GM18867 (cell line): ENCODE measurements around the gene C14orf93.
A peak's percentile ranks its signal among the peaks of the same experiment; 100 is the strongest.

ENCODE experiments used
- ATAC-seq: cut with Tn5 transposase; IDR thresholded peaks from one replicate; pipeline ENCODE4 v1.9.1; 2021; ENCODE audit warnings: mild to moderate bottlenecking, moderate library complexity; ENCODE audit not compliant: unreplicated experiment

Gene C14orf93

DNA sequence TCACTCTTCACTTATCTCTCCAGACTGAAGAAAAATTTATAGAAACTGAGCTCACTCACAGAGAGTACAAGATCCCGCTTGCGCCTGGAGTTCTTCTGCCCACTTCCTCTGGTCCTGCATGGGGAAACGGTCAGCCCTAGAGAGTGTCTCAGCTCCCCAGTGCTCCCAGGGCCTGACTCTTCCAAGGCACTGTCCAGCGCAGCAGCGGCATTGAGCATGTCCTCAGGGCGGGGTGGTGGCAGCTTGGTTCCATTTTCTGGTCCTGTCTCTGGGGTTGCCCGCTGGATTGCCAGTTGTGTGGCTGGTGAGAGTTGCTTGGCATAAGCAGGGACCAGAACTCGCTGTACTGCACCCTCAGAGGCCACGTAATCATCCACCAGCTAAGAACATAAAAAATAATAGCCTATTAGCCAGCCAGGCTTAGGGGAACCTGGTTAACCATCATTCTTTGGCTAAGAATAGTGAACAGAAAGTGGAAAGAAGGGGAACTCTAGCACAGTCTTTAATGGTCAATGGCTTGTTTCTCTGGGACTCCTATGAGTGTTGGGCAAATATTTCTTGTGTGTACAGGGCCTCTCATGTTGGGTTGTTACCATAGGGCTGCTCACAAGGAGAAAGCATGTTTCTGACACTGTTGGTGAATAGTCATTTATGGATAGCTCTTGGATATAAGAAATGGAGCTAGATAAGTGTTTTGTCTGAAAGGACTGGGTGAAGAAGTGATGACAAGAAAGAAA is 13.9 kb downstream of the C14orf93 start:
- no peak for ATAC-seq

DNA sequence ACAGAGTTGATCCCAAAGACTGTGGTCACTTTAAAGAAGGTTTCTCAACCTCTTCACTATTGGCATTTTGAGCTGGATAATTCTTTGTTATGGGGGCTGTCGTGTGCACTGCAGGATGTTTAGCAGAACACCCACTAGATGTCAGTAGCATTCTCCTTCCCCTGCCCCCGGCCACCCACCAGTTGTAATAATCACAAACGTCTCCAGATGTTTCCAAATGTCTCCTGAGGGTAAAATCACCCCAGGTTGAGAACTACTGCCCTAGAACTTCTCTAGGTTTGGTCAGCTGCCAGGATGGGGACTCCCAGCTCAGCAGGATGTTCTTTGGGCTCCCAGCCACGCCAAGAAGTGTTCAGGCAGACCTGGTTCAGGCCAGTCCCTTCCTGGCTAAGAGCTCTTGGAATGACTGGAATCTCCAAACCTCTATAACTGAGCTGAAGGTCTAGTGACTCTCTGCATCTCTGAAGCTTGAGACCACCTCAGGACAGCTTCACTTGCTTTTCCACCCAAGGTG is 15.1 kb downstream of the C14orf93 start:
- no peak for ATAC-seq

DNA sequence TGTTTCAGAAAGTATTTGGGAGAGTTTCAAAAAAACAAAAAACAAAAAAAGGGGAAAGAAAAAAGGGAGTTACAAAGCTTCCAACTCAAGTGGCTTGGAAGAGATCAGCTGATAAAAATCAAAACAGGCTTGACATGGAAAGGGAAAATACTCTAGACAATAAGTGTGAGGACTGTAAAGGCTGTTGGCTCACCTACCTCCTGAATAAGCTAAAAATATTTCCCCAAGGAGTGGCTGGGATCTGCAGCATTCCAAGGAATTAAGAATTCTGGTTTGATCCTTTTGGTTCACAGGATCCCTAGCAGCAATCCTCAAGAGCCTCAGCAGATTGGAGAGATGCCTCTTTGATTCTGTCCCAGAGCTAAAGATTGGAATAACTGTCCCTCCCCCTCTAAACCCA is 16.4 kb downstream of the C14orf93 start:
- ATAC-seq: no peak

- no peak for ATAC-seq
These were observed 18.1 kb downstream of the C14orf93 start for GRCh38 chr14:22991852-22992251.

DNA sequence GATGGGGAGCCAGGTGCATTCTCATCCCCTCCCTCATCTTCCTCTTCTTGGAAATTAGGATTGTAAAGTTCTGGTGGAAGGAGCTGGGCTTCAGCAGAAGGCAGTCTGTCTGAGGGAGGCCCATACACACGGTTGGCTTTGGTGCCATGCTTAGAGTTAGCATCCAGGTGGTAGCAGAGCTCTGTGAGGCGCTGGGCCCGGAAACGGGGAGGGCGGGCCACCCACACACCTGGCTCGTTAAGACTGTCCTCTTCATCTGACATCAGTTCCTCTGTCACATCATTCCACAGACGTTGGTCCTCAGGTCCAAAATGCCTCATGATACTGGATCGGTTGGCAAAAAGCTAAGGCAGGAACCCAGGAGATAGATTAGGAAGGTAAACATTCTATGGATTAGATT is 22.7 kb downstream of the C14orf93 start:
- no peak for ATAC-seq

DNA sequence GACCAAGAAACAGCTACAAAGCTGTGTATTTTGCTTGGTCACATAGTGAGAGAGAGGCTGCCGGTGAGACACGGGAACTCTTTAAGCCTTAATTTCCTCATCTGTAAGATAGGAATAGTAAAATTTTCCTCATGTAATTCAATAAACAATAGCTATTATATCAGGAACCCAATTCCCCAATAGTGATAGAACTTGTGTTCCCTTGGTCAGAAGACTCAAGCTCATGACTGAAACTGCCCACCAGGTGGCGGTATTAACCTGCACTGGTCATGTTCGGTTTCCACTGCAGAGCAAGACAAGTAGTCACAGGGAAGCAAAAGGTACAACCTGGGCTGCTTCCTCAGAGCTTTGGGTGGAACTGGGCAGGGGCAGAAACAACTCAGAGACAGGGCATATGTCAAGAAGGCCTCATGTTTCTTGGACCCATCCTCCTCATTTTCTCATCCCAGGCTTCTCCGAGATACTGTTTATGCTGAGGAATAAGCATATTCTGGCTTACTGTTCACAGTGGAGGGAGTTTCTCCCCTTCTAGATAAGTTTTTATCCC is 23.4 kb downstream of the C14orf93 start:
- peak; percentile 68 for ATAC-seq

DNA sequence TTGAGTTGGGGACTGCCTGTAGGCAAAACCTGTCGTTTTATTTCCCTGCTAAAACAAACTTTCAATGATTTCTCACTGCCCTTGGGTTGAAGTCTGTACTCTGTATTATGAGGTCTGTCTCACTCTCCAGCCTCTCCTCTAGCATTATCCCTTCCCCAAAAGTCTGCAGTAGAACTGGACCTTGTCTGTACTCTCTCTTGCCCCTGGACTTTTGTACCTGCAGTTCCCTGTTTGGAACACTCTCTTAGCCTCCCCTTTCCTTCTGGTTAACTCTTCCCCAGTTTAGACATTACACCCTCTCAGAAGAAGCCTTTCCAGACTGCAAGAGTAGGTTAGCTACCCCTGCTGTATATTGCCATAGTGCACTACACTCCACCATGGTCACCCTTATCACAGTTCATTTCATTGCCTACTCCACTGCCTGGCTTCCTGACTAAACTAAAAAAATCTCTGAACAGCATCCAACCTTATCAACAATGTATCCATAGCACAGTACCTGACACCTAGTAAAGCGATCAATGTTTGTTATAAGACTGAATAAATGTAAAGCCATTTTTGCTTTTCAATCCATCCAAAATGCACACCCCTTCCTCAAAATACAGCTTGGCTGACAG is 23.9 kb downstream of the C14orf93 start:
- ATAC-seq: no peak

- ATAC-seq: no peak
These were observed 24.8 kb downstream of the C14orf93 start for GRCh38 chr14:22984959-22985658.

DNA sequence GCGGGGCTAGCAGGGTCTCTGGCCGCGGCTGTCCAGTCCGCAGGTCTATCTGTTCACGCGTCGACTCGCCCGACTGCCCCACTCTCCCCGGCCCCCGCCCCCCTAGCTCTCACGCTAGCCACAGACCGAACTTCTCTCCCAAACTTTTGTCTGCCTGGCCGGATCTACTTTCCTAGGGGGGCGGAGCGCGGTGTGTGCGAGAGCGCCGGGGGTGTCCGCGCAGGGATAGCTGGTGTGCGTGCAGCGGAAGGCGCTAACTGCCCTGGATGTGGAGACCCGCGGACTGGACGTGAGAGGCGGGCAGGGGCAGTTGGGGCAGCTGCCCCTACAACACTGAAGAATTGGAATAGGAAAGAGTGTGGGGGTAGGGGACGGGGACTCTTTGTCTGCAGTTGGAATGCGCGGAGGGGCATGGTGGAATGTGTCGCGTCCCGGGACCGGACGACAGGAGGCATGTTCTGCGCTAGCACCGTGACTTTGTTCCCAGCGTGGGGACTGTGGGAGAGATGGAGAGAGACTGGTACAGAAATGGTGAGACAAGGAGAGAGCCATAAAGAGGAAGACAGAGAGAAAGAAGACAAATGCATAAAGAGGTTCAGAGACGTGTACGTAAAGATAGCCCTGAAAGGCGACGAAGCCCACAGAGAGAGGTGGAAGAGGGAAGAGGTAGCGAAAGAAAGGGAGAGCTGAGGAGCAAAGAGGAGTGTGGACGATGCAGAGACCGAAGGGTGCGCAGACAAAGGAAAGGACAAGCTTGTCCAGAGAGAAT is 27.3 kb downstream of the C14orf93 start, which contains the start of gene AJUBA:
Gene AJUBA (minus strand): TSS at position 75 of the 769 bp plus-strand sequence. CDS start 285 bp downstream, outside the sequence.
- peak; percentile 13 for ATAC-seq

- ATAC-seq: no peak
These were observed 28.0 kb downstream of the C14orf93 start for GRCh38 chr14:22981876-22982476.

- ATAC-seq: no peak
These were observed 28.7 kb downstream of the C14orf93 start for GRCh38 chr14:22981090-22981875.

DNA sequence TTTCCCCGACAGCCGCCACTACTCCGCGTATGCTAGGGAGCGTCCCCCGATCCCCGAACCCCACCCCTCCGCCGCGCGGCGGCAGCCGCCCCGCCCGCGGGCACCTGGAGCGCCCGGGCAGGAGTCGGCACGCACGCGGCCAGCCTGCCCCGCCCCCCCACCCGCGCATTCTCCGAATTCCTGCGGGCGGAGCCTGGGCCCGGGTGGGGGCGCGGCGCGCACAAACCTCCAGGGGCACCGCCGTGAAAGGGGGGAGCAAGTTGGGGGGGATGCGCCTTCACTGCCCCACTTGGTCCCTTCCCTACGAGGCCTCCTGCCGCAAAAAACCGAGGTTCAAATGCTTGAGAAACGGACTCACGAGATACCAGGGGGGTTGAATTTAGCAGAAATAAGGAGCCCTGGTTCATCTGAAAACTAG is 29.3 kb downstream of the C14orf93 start:
- no peak for ATAC-seq

- no peak for ATAC-seq
These were observed 30.1 kb downstream of the C14orf93 start for GRCh38 chr14:22979748-22980392.

GRCh38 chr14:22978981-22979671 is 30.8 kb downstream of the C14orf93 start:
- ATAC-seq: no peak

- no peak for ATAC-seq
These were observed 31.5 kb downstream of the C14orf93 start for GRCh38 chr14:22978487-22978837.

DNA sequence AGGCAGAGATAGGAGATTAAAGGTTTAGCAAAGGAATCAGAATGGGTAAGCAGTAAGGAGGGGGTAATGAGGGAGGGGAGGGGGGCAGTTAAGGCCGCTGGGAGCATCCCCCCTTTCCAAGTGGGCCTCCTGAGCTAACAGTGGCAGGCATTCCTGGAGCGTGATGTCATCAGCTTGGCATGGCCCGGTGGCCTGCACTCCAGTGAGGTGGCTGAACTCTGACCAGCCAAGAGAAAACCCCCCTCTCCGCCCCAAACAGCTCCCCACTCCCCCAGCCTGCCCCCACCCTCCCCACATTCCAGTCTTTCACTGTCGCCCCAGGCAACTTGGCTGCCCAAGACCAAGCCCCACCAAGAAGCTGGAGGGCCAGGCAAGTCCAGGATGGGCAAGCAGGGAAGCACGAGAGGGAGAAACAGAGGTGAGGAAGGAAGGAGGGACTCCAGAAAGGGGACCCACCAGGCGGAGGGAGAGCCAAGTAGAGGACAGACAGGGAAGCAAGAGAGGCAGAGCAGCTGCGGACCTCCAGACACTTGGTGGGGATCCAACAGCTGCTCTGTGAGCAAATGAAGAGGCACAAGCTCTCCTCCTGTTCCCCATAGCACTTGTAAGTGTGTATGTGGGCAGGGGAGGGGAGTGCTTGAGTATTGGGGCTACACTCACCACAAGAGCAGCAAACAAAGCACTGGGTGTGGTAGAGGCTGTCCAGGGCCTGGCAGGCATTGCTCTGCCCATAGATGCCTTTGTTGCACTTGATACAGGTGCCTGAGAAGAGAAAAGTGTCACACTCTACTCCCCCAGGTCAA is 32.1 kb downstream of the C14orf93 start:
- no peak for ATAC-seq

DNA sequence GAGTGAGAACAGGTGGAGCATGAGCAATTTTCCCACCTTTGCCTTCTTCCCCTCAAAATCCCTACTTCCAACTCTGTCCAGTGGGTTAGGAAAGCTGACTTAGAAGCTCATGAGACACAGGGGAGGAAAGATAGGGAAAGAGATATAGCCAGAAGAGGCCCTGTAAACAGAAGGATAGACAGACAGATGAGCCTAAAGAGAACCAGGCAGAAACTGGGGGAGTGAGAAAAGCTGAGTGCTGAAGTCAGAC is 32.6 kb downstream of the C14orf93 start:
- ATAC-seq: no peak
